PC-9 (cell line): ENCODE data around the gene SLPI.

ENCODE experiments used
- CTCF ChIP-seq: fragments of 200-600 bp; sonication (generic); conservative IDR thresholded peaks from 2 replicates; pipeline ENCODE4 v1.6.1; 2017; ENCODE audit warnings: mixed run types, antibody characterized with exemption, mild to moderate bottlenecking, moderate library complexity
- EZH2 ChIP-seq: fragments of 200-600 bp; sonication (generic); IDR thresholded peaks from 2 replicates; pipeline ENCODE4 v1.8.0; 2017; ENCODE audit warnings: antibody characterized with exemption, low read depth

GRCh38 chr20:45291526-45291925 lies 37.2 kb upstream of the SLPI start:
- TF ChIP-seq CTCF (no peak), EZH2 (no peak)
